GM12891 (cell line): ENCODE results near the gene FHL1.
"Not testable (repeated sequence)": the region's sequence is repeated elsewhere in the genome, so short reads cannot be mapped to it uniquely, and the experiment has no call there.

Experiments
- DNase-seq: peaks from one replicate; pipeline ENCODE4 v3.0.0; 2011; ENCODE audit warnings: low spot score; ENCODE audit not compliant: insufficient read length
- FAIRE-seq: peaks from 2 replicates; lab custom pipeline; 2011; peaks lifted over from hg19 to GRCh38; lab: Jason Lieb, UNC
- PAX5 ChIP-seq: IDR thresholded peaks from 2 replicates; pipeline ENCODE4 v1.6.1; 2011; ENCODE audit warnings: low read length, moderate library complexity, mild to moderate bottlenecking; ENCODE audit not compliant: insufficient read depth, severe bottlenecking
- POLR2A ChIP-seq: IDR thresholded peaks from 2 replicates; pipeline ENCODE4 v1.6.1; 2011; ENCODE audit warnings: low read depth, low read length, control low read depth
- POLR2AphosphoS5 ChIP-seq: IDR thresholded peaks from 2 replicates; pipeline ENCODE4 v1.6.1; 2011; ENCODE audit warnings: low read depth, low read length, control low read depth
- POU2F2 ChIP-seq: IDR thresholded peaks from 2 replicates; pipeline ENCODE4 v1.6.1; 2011; ENCODE audit warnings: low read depth, mild to moderate bottlenecking, control low read depth, low read length, moderate library complexity
- SPI1 ChIP-seq: IDR thresholded peaks from 2 replicates; pipeline ENCODE4 v1.6.1; 2011; ENCODE audit warnings: low read depth, low read length, control low read depth
- TAF1 ChIP-seq: IDR thresholded peaks from 2 replicates; pipeline ENCODE4 v1.6.1; 2011; ENCODE audit warnings: low read depth, low read length, control low read depth

Gene FHL1

GRCh38 chrX:136227074-136227473, 79.7 kb downstream of the FHL1 start:
- DNase-seq = no peak
- no peak for FAIRE-seq
- TF ChIP-seq POU2F2 (no peak), POLR2A (no peak), SPI1 (no peak), POLR2AphosphoS5 (no peak), PAX5 (no peak), TAF1 (no peak)

- FAIRE-seq = peak; percentile 93
- DNase-seq = no peak
- TF ChIP-seq TAF1 = no peak
- TF ChIP-seq SPI1 = no peak
- no peak for TF ChIP-seq PAX5
- TF ChIP-seq POLR2A = no peak
- TF ChIP-seq POLR2AphosphoS5 = no peak
- no peak for TF ChIP-seq POU2F2
Observed at GRCh38 chrX:136227948-136228838, 80.9 kb downstream of the FHL1 start.

GRCh38 chrX:136228839-136229207, 81.5 kb downstream of the FHL1 start:
- no peak for TF ChIP-seq PAX5
- no peak for TF ChIP-seq POU2F2
- no peak for TF ChIP-seq SPI1
- no peak for TF ChIP-seq POLR2A
- TF ChIP-seq TAF1 = no peak
- TF ChIP-seq POLR2AphosphoS5 = no peak
- no peak for DNase-seq
- no peak for FAIRE-seq

- TF ChIP-seq POLR2A (no peak), POU2F2 (no peak), TAF1 (no peak)
- FAIRE-seq (no peak), DNase-seq (no peak)
Observed at GRCh38 chrX:136237074-136237473, 89.7 kb downstream of the FHL1 start.

GRCh38 chrX:136237849-136238248, 90.5 kb downstream of the FHL1 start:
- FAIRE-seq, DNase-seq: not testable (repeated sequence)

GRCh38 chrX:136246201-136246600, 98.9 kb downstream of the FHL1 start:
- FAIRE-seq (no peak), DNase-seq (no peak)
- no peak for TF ChIP-seq SPI1
- TF ChIP-seq POU2F2 = no peak
- no peak for TF ChIP-seq TAF1
- TF ChIP-seq POLR2AphosphoS5 = no peak
- TF ChIP-seq POLR2A = no peak
- no peak for TF ChIP-seq PAX5

- FAIRE-seq (peak; percentile 88), DNase-seq (no peak)
- TF ChIP-seq PAX5 (no peak), SPI1 (no peak), POLR2A (no peak), TAF1 (no peak), POU2F2 (no peak), POLR2AphosphoS5 (no peak)
Observed at GRCh38 chrX:136250191-136251040, 103.1 kb downstream of the FHL1 start.

GRCh38 chrX:136251041-136251991, 104.0 kb downstream of the FHL1 start, which contains the start of gene MAP7D3:
TSS of gene MAP7D3 (minus strand) at chrX:136251400. CDS start at chrX:136251358, 42 bp downstream.
- TF ChIP-seq PAX5 (no peak), SPI1 (no peak), TAF1 (peak; percentile 34; the same call in 1 of the 2 replicates), POLR2AphosphoS5 (0 out of 2 replicates have a peak, but pooled peaks have one; percentile 32), POLR2A (0 out of 2 replicates have a peak, but pooled peaks have one; percentile 49), POU2F2 (no peak)
- FAIRE-seq = peak; percentile 98
- peak; percentile 67 for DNase-seq

- DNase-seq (no peak), FAIRE-seq (no peak)
- TF ChIP-seq SPI1 (no peak), POU2F2 (no peak), POLR2AphosphoS5 (no peak), PAX5 (no peak), POLR2A (no peak), TAF1 (no peak)
Observed at GRCh38 chrX:136255541-136255940, 108.2 kb downstream of the FHL1 start.
